HG03460 (cell line): ENCODE data around the gene NDUFB8.
A peak's percentile ranks its signal among the peaks of the same experiment; 100 is the strongest.

Experiments used
- ATAC-seq: cut with Tn5 transposase; IDR thresholded peaks from one replicate; pipeline ENCODE4 v1.9.1; 2021; ENCODE audit not compliant: unreplicated experiment

NDUFB8 gene

DNA sequence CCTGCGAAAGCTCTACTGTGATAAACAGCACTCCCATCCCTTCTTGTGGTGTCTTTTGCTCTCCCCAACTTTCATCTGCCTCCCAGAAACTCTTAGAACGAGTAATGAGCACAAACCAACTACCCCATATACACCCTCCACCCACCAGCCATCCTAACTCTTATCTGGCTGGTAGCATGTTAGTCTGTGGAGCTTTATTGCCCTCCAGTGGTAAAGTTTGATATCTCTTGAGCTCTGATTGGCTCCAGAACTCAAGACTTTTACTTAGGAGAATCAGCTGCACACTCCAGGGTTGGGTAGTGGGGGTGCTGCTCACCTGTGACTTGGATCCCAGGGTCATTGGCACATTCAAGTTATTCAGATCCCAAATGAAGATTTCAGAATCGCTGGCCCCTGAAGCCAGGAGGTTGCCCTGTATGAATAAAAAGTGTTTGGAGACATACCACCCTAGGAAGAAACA, 20.9 kb downstream of the NDUFB8 start:
- ATAC-seq = no peak

DNA sequence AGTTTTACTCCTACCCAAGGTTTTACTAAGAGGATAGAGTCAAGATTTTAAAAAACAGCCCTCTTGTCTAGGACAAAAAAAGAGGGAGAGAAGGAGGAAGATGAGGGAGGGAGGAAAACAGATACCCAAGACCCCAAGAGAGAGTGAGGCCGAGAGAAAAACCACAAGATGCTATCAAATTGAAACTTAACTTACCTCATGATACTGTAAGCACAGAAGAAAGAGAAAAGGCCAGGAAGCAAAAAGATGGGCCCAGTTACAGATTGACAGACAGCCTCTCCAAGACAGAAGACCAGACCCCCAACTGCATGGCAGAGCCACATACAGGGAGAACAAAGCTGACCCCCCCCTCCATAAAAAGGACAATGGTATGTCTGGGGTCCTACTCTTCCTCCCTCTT, 21.4 kb downstream of the NDUFB8 start:
- no peak for ATAC-seq

DNA sequence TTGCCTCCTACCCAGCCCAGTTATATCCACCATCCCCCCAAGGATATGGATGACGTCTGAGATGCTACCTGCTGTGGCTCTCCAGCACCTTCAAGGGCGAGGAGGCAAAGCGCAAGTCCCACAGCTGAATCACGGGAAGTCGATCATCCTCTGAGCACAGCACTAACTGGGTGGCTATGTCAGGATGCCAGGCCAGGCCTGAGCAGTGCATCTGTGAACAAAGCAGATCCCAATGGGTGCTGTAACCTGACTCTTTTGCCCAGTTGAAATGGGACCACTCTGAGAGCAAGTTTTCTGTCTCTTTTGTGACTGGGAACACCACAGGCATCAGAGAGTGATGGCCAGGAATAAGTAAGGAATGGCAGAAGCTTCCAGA, 22.3 kb downstream of the NDUFB8 start:
- ATAC-seq = no peak

DNA sequence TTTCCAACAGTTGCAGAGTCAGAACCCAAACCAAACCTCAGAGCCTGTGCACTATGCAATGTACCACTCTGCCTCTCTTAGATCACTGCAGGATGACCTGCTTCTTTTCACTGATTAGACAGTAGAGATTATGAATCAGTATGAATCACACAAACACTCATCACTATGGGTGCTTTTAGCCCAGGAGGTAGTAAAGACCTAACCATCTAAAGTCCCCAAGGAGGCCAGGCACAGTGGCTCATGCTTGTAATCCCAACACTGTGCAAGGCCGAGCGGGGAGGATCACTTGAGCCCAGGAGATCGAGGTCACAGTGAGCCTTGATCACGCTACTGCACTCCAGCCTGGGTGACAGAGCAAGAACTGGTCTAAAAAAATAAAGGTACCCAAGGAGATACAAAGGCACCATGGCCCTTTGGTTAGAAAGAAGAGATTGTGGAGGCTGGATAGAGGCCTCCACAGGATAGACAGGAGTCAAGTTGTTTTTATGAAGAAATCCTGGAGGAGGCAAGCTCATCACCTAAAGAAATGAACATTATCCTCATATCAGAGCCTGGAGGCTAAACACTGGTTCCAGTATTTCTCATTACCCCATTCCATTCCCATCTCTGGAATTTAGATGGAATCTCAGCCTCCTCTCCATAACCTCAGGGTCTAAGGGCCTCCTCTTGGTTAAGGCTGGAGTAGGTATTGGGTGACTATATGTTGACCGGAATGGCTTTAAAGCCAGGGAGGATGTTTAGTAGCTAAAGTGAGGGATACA, 22.9 kb downstream of the NDUFB8 start:
- ATAC-seq = no peak

DNA sequence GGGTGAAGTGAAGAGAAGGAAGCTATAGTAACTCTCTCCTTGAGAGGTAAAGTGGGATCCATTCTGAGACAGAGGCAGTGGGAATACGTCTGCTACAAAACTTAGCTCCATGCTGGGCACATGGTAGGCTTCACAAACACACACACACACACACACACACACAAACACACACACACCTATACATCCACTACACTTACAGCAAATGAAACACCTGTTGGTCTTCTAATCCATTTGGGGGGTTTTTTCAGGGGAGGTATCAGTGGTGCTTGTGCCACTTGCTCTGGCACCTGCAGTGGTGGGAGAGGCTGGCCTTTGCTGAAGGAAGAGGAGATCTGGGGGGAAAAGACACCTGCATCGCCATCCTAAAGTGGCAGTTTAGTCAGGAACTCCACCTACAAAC, 24.5 kb downstream of the NDUFB8 start:
- no peak for ATAC-seq

DNA sequence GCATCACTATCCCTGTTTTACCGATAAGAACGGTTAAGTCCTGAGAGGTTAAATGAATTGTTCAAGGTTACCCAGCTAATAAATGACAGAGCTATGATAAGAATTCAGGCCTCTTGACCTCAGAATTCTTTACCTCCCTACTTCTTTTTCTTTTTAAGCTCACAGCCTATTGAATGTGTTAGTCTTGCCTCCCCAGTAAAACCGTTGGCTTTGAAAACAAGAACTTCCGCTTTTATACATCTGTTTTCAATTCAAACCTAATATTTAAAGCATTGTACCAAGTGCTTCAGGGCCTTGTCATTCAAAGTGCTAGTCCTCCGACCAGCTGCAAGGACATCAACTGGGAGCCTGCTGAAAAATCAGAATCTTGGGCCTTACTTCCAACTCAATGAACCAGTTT, 25.6 kb downstream of the NDUFB8 start:
- ATAC-seq = no peak

DNA sequence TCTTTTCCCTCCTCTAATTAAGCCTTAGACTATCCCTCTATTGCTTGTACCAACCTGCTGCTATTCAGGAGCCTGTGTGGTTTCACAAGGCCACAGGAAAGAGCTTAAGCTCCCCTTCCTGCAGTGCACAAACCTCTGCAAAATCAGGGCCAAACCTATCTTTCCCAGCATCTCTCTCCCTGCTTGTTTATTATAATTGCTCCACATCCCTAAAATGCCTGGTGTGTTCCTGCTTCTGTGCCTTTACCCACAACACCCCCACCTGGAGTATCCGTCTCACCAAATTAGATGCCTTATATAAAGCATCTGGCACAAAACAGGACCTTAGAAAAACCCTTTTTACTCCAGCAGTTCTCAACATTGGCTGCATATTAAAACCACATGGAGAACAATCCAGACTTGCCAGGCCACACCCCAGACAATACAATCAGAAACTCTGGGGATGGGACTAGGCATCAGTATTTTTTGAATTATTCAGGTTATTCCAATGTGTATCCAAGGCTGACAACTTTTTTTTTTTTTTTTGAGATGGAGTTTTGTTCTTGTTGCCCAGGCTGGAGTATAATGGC, 26.7 kb downstream of the NDUFB8 start:
- no peak for ATAC-seq

DNA sequence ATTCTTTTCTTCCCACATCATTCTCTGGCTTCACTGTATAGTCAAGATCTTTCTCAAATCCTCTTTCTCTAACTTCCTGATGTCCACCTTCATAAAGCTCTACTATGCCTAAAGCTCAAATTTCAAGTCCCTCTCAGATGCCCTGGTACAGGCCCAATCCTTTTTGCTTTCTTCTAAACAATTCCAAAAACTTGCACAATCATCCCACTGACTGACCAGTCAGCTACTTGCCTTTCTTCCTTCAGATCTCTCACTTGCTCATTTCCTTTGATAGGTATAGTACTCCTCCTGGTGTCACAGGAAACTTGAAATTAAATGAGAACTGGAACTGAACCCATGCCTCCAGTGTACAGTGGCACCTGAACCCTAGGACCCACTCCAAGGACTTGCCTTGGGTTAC, 28.2 kb downstream of the NDUFB8 start:
- no peak for ATAC-seq

DNA sequence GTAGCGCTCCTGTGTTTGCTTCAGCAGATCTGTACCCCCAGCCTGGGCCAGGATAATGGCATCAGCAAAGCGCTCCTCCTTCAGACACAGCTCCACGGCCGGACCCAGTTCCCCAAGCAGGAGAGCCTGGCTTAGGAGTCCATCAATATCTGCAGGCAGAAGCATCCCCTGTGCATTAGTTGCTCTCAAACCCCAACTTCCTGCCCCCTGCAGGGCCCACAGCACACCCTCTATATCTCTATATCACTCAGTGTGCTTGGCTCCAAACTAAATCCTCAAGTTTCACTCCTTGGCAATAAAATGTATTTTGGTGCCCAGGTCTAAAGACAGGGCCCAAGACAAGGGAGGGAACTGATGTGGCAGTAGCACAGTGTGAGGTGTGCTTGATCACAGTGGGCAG, 31.6 kb downstream of the NDUFB8 start:
- no peak for ATAC-seq

DNA sequence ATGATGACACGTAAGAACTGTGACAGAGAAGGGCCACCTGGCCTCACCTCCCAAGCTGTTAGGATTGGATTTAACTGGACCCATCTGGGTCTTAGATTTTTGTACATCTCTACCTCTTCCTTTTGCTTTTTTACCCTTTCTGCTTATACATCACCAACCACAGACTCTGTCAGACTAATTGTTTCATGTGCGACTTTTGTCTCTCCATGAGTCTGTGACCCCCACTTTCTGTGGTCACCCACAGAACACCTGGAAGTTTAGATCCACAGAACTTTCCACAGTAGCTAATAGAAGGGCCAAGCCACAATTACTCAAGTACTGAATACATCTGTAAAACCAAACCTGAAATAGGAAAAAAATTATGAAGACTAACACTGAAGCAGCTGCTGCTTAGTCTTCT, 33.1 kb downstream of the NDUFB8 start:
- no peak for ATAC-seq

DNA sequence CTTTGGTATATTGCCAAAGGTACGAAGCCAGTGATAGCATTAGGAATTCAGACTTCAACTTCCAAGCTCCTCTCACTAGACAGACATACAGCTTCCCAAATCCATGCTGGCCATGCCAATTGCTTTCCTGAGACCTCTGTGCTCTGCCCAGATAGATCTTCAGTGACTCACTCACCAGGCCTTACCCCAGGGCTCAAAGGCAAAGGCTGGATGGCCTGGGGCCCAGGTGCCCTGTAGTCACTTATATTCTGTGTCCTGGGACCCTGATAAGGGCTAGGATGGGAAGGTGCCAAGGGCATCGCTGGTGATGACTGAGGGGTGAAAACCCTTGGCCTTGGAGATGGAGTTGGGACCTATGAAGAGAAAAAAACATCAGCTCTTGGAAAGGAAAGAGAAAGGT, 39.1 kb downstream of the NDUFB8 start:
- no peak for ATAC-seq

DNA sequence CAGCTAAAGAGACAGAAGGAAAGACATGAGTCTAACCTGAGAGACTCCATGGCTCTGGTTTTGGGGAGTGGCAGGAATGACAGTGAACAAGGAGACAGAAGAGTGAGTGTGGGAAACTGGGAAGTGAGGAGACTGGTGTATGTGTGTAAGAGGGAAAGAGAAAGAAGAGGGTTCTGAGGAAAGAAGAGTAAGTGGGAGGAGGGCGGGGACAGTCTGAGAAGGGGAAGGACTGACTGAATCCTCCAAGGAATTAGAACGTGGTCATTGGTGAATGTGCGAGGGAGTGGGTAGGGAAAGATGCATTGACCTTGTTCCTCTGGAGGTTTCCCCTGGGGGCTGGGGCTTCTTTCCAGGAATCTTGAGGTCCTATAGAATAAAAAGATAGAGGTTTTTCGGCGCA, 40.3 kb downstream of the NDUFB8 start:
- no peak for ATAC-seq

DNA sequence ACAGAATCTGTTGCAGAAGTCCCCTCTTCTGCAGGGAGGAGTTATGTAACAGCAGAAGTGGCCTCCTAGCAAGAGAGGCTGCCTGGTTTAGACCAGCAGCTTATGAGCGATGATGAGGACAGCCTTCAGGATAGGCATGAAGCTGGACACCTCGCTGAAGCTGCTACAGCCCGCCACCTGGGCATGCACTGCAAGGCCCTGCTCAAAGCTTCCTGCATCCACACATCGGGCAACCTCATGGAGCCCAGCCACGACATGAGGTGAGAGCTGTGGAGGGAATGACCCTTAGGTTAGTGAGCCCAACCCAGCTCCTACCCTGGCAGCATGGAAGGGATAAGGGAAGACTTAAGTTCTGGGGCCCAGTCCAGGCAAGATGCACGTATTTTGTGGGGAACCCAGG, 42.1 kb downstream of the NDUFB8 start:
- ATAC-seq = no peak

DNA sequence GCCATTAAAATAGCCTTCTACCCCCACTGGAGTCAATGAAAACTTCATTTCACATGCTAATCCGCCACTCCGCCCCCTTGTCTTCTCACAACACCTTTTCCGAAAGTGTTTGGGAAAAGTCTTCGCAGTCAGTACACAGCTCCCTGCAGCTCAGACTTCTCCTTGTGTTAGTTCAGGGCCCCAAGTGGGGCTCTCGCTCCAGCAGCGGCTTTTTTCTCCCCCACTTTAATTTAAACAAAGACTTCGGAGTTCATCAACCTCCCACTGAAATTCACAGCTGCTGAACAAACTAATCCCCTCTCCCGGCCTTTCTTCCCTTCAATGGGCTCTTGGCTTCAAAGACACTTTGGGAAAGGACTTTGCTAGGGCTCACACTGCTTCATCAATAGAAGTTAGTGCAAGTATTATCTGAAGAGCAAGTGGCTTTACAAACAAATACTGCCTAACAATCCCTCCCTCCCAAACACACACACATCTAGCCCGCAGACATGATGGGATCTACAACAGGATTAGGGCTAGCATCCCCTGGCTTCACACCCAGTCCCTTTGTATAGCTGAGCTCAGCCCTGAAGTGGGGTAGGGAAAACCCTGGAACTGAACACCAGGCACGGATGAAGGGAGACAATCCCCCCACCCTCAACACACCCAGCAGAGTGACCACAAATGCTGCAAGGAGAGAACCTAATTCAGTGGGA, 43.7 kb downstream of the NDUFB8 start:
- ATAC-seq = no peak

DNA sequence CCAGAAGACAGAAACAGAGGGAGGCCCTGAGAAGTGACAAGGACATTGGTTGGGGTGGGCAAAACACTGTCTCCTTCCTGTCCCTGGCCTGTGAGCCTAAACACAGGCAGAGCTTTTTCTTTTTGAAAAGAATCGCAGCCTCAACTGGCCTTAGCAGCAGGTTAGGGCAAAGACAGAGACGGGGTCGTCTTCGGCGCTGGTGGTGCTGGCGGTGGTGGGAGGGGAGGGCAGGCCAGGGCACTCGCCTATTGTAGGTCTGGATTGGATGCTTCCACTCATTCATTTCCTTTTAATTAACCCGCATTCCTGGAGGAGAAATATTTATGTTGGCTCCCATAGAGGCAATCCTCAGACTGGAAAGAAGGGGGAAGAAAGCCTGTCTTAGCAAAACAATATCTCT, 44.3 kb downstream of the NDUFB8 start:
- no peak for ATAC-seq

DNA sequence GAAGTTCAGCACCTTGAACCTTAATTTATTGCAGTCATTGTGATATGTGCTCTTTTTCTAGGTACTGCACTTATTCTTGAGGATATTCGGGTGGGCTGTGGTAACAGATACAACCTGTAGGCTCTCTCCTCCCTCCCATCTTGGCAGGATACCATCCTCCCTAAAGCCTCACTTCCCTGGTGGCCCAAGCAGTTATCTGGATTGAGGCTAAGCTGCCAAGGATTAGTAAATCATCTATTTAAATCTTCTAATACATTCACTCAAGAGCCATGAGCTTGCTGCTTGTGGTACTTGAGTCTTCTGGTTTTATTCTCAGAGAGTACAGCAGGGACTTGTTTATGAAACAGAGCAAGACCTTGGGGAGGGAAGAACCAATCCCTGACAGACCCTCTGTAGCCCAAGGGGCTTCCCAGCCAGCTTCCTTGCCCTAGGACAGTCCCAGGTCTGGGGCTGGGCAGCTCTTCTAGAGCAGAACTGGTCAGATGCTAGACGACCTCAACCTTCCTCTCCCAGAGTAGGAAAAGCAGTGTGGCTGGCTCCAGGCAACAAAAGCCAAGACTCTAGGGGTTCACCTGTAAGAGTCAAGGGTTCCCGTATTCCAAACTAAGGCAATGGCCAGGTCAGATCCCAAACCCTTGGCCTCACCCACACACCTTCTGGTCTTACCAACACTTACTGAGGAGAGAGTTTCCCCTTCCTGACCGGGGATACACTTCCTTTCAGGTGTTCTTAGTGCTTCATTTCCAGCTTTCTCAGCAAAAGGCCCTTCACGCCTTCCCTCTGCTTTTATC, 45.6 kb downstream of the NDUFB8 start:
- no peak for ATAC-seq

DNA sequence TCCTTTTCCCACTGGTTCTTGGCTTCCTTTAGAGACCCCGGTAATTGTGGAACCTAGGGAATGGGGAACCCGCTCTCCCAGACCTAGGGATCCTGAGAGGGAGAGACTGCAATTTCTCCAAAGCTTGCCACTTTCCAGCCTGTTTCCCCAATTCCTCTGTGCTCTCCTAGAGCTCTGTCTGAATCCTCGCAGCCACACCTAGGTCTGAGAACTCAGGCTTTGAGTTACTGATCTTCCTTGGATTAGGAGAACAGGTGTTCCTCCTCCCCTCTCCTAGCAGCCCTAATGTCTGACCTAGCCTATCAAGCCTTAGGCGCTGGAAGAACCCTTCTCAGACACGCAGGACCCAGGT, 46.9 kb downstream of the NDUFB8 start:
- ATAC-seq = no peak

DNA sequence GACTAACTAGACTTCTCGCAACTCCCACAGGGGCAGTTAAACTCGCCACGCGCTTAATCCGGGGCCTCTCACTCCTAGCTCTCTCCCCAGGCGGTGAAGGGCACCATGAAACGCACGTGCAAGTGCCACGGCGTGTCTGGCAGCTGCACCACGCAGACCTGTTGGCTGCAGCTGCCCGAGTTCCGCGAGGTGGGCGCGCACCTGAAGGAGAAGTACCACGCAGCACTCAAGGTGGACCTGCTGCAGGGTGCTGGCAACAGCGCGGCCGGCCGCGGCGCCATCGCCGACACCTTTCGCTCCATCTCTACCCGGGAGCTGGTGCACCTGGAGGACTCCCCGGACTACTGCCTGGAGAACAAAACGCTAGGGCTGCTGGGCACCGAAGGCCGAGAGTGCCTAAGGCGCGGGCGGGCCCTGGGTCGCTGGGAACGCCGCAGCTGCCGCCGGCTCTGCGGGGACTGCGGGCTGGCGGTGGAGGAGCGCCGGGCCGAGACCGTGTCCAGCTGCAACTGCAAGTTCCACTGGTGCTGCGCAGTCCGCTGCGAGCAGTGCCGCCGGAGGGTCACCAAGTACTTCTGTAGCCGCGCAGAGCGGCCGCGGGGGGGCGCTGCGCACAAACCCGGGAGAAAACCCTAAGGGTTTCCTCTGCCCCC, 47.4 kb downstream of the NDUFB8 start:
- no peak for ATAC-seq

DNA sequence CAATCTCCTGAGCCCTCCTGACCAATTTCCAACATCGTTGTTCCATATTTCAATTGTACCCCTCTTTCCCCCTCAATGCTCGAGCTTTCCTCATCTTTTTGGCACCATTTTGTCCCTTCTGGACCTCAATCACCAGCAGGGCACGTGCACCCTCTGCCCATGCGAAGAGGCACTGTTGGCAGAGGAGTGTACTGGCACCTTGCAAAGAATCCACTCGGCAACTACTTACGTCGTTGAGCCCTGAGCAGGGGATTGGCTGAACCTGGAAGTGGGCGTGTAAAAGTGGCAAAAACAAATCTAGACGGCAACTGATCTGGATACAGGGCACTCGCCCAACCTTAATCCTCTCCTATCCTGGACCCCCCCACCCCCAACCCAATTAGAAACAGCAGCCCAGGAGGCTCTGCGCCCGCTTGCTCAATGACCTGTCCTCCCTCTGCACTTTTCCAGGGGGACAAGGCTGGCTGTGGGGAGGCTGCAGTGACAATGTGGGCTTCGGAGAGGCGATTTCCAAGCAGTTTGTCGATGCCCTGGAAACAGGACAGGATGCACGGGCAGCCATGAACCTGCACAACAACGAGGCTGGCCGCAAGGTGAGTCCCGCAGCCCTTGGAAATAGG, 48.1 kb downstream of the NDUFB8 start:
- ATAC-seq = peak; percentile 97

DNA sequence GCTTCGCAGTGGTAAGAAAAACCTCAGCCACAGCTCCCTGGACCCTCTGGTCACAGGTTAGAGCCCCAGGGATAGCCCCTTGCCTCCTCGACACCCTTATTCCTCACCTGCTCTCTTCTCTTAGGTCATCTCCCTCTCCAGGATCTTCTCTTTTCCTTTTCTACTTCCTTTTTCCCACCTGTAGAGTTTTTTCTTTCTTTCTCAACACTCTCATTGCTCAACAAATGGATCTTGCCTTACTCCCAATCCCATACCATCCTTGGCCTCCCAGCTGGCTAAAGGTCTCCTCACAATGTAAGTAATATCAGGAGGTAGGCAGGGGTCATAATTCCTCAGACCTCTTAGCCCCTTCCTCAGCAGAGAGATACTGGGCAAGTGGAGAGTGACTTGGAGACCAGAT, 49.7 kb downstream of the NDUFB8 start:
- no peak for ATAC-seq

DNA sequence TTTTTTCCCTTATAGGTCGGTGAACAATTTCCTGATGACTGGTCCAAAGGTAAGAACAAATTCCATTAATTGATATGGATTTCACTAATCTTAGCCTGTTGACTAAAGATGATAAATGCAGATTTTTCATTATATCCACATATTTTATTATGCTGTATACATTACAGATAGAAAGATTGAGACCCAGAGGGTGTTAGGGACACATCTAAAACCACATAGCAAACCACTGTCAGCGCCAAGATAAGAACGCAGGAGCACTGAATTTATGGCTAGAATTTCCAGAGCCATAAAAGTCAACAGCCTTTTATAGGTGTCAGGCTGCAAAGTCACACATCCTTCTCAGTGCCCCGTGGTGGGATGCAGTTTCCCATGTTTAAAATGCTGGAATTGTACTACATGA, 50.6 kb downstream of the NDUFB8 start:
- ATAC-seq = no peak
